ENCODE results near the gene CDC7.
"Not testable (repeated sequence)": the region's sequence is repeated elsewhere in the genome, so short reads cannot be mapped to it uniquely, and the experiment has no call there.

The CDC7 gene

DNA sequence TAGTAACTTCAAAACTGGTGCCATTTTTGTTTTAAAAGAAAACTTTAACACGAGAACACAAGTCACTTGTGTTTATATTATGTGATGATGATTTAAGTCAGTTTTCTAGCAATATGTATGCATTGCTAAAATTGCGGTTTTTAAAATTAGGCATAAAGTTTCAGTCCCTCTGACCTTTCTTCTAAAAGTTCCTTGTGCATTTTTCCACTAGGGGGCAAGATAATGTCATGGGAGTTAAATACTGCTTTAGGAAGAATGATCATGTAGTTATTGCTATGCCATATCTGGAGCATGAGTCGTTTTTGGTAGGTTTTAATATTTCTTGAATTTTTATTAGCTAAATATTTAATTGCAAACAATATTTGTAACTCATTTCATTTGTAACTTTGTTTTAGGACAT, 10.7 kb downstream of the CDC7 start:
- peak; percentile 41 for DNase-seq (ENCODE audit: low spot score)

DNA sequence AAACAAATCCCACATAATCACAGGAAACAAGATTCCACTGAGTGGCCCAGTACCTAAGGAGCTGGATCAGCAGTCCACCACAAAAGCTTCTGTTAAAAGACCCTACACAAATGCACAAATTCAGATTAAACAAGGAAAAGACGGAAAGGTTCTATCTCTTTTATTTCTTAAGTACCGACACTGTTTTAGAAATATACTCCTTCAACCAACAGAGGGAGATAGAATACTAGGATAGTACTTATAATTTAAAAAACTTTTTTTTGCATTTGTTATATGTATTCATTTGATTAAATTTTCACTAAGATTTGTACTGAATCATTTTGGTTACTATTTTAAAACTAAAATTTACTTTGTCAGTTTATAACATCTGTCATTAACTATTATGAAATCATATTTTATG, 12.5 kb downstream of the CDC7 start:
- peak; percentile 37 for DNase-seq (ENCODE audit: low spot score)

DNA sequence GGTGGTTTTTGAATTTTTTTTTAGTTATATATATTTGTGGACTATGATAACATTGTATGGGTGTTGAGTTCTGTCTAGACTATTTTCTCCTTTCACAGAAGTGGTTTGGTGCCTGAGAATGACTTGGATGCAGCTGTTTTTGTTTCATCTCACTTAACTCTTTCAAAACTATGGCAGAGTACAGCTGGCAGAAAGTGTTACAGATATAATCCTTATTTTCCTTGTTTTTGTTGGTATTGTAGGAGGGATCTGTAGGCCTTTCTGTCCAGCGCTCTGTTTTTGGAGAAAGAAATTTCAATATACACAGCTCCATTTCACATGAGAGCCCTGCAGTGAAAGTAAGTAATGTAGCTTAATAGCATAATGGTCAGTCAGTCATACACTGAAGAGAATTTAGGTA, 13.1 kb downstream of the CDC7 start:
- DNase-seq (ENCODE audit: low spot score) = no peak

DNA sequence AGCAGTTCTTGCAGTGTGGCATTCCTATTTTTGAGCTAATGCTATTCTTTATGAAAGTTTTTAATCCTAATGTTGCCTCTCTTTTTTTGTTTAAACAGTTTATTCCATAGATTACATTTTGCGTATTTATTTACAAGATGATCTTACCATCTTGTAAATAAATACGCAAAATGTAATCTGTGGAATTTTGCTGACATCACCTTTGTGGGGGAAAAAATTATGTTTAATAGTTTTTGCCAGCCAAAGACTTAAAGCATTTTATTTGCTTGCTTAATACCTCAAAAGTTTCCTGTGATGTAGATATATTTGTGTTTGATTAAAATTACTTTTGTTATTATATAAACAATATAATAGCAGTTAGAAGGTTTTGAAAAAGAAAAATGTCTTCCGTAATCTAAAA, 15.3 kb downstream of the CDC7 start:
- no peak for DNase-seq (ENCODE audit: low spot score)

GRCh38 chr1:91516605-91517004, 16.0 kb downstream of the CDC7 start:
- DNase-seq (ENCODE audit: low spot score) = not testable (repeated sequence)

- DNase-seq (ENCODE audit: low spot score) = not testable (repeated sequence)
These were observed 18.5 kb downstream of the CDC7 start for GRCh38 chr1:91519167-91519566.

DNA sequence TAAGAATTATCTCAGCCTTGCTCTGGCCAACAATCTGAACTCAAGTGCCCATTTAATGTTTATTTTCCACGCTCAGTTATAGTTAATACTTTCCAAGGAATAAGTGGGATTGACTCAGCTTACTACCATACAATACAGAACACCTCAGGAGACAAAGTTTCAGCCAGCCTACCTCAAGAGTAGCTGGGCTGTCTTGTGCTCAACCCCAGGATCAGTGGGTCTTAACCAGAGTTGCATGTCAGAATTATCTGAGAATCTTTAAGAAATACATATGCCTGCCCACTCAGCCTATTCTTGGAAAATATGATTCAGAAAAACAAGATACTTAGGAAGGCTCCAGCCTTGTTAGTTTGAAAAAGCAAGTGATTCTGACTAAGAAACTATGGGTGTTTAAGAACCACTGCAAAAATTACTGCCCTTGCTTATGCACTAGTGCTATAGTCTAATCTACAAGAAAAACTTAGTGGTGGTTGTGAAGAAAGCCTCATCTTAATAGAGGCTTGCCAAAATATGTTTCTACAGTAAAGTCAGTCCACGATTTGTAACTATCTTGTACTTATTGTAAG, 20.4 kb downstream of the CDC7 start:
- no peak for DNase-seq (ENCODE audit: low spot score)

DNA sequence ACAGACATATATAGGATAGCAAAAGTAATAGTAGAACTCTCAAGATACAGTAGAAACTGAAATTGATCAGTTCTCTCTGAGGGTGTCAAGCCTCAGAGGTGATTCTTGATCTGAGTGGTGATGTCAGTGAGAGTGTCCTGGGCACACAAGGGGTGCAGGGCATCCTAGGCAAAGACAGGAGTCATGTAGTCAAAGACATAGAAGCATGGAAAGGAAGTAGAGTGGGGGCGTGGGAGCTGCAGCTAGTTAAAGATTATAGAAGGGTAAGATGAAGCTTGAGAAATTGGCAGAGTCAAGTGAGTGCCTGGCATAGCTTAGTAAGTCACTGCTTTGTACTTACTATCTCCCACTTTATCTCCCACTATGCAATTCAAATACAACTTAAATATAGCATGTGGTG, 22.8 kb downstream of the CDC7 start:
- DNase-seq (ENCODE audit: low spot score) = no peak

- DNase-seq (ENCODE audit: low spot score) = peak; percentile 10
These were observed 25.8 kb downstream of the CDC7 start for GRCh38 chr1:91526496-91526895.

GRCh38 chr1:91527266-91527765, 26.7 kb downstream of the CDC7 start:
- DNase-seq (ENCODE audit: low spot score) = no peak

- DNase-seq (ENCODE audit: low spot score) = peak; percentile 15
These were observed 27.1 kb downstream of the CDC7 start for GRCh38 chr1:91527781-91528180.

DNA sequence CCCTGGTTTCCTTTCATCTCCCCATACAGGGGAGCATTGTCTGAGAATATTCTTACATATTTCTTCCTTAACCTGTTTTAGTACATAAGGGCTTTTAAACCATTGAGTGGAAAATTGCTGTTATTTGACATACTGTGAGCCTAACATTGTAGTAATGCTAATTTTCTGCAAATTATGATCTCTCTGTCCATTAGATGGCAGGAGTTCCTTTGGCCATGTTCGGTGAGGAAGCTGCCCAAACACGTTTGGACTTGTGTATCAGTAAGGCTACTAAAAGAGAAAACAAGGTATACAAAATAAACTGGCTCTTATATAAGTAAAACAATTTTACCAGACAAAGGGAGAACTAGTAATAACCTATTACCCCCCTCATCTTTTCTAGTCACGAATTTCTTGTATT, 29.2 kb downstream of the CDC7 start:
- peak; percentile 19 for DNase-seq (ENCODE audit: low spot score)

- DNase-seq (ENCODE audit: low spot score) = no peak
These were observed 32.8 kb downstream of the CDC7 start for GRCh38 chr1:91533361-91534024.

GRCh38 chr1:91535441-91535840, 34.8 kb downstream of the CDC7 start:
- no peak for DNase-seq (ENCODE audit: low spot score)

DNA sequence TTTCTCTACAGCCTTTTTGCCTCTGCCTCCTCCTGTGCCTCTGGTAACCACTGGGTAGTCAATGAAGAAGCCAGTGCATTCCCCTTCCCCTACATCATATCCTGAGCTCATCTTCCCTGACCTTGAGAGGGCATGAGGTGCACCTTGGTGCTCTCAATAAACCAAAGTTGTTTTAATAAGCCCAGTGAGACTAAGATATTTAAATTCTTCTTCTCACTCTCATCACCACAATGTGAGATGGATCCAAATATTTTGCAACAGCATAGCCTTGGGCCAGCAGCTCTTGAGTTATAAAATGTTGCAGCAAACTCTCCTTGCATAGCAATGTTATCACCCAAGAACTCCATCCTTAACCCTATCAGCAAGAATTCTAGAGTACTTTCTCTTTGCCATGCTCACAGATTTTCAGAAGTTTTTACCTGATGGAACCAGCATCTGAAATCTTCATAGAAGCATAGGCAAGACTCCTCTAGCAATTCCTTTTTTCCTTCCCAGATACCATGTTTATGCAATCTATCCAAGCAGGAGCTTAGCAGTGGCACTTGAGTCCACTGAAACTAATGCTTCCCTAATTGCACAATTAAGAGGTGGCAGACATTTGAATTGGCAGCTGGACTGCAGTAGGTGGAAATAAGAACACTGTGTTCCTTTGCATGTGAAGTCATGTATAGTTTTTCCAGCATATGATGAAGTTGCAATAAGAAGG, 36.8 kb downstream of the CDC7 start:
- peak; percentile 71 for DNase-seq (ENCODE audit: low spot score)

- DNase-seq (ENCODE audit: low spot score) = no peak
These were observed 37.3 kb downstream of the CDC7 start for GRCh38 chr1:91537987-91538304.

GRCh38 chr1:91540910-91541309, 40.3 kb downstream of the CDC7 start:
- DNase-seq (ENCODE audit: low spot score) = no peak

DNA sequence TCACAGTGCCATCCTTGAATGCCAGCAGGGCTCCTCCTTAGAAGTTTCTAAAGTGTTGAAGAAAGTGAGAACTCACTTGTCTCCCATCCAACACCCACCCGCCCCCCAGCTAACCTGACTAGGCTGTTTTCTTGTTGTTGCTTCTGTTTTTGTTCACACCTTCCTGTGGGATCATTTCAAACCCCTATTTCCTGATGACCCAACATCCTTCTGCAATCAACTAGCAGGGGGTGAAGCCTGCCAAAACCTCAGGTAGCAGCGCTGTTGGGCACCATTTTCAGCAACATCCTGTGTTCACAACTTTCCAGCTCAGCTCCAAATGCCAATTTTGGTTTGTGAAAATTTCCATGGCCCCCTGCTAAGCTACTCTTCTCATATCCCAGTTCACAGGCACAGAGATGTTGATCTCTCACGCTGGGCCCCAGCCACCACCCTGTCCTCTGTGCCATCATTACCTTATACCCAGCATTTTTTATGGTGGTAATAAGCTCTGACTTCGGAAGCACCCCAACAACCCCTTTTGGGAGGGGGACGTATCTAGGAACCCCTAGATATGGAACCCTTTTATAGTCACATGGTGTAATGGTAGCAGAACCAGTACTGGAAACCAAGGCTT, 41.4 kb downstream of the CDC7 start:
- no peak for DNase-seq (ENCODE audit: low spot score)

DNA sequence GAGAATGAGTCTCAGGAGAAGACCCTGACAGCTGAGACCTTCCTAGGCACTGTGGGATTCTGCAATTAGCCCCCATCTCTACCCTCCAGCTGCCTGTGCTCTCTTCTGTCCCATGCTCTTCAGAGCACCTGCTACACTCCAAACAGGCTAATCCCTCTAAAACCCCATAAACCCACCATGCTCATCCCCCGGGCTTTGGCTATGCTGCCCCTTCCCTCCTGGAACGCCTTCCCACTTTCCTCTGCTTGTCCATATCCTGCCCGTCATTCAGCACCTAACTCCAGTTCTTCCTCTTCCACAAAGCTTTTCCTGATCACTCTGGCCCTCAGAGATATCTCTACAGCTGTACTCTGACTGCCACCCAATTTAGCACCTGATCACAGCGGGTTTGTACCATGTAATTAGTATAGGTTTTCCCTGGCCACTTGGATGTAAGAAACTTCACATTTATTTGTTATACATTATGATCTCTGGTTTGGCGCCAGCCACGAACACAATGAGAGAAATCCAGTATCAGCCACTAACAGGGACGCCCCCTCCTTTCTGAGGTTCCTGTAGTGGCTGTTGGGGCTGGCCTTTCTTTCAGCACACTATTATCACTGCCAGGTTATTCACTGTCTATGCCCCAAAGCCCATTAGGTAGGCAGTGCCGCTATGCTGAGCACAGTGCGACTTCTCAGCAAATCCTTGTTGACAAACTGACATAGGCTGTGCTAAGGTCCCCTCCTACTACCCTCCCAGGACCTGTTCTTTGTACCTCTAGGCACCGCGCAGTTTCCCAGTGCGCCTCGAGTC, 45.1 kb downstream of the CDC7 start:
- no peak for DNase-seq (ENCODE audit: low spot score)

DNA sequence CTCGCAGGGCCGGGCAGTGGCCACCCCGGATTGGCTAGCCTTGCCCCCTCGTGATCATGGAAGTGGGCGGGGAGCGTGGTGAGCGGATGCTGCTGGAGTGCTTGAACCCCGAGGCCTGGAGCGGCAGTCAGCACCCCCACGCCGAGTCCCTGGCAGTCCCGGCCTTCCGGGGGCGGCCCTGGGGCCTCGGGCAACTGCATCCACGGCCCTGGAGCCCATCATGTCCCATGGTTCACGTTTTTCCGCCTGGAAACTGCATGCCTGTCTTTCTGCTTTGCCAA, 45.6 kb downstream of the CDC7 start:
- no peak for DNase-seq (ENCODE audit: low spot score)

GRCh38 chr1:91546876-91547275, 46.2 kb downstream of the CDC7 start:
- DNase-seq (ENCODE audit: low spot score) = no peak

DNA sequence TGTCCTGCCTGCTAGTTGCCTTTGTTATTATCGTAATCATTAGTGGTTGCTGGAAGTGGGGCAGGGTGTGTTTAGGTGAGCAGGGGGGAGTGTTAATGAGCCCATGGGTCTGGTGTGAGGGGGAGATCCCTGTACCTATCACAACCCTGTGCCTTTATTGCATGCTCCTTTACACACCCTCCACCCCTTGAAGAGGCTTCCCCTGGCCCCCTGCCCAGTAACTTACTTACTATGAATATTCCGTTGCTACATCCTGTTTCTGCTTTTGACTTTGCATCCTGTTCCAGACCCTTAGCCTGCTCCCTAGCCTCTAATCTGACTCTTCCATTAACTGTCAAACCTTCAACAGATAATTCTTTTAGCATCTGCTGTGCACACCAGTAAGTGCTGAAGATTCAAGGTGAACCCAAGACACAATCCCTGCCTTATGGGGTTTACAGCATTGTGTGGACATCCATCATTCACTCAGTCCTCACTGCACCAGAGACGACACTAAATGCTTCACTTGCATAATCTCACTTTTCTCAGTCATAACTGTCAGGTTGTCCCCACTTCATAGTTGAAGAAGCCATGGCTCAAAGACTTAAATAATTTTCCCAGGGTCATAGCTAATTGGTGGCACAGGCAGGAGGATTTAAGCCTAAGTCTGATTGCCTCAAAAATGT, 47.9 kb downstream of the CDC7 start:
- no peak for DNase-seq (ENCODE audit: low spot score)
